Panc1 (cell line): ENCODE measurements around the gene PLSCR3. TPM values are rescaled to one million over a fixed set of nuclear protein-coding genes. Genes with fewer than 3 reads are reported as not detected.

Experiments
- ATAC-seq: fragments of 200-7000 bp; cut with Tn5 transposase; 2 replicates; pipeline ENCODE4 v1.9.1; 2020; ENCODE audit warnings: mild to moderate bottlenecking, moderate library complexity
- BruUV-seq: library from RNA; stranded (reverse); fragments of 400-500 nt; replicated peaks from 2 replicates; lab custom pipeline; 2021; lab: Mats Ljungman, UMichigan
- CTCF ChIA-PET: fragments of 300-600 bp; sonication (Branson Sonifier 250); formaldehyde crosslinking; loops from one replicate; lab custom pipeline; 2022; ENCODE audit warnings: antibody characterized with exemption; lab: Charles Lee
- POLR2A ChIA-PET: fragments of 300-600 bp; sonication (Branson Sonifier 250); formaldehyde crosslinking; loops from one replicate; lab custom pipeline; 2022; ENCODE audit warnings: antibody characterized with exemption; lab: Charles Lee
- DNase-seq: peaks from one replicate; pipeline ENCODE4 v3.0.0-alpha.2; 2010; ENCODE audit warnings: low read depth, low spot score
- H3K27ac ChIP-seq: 2 replicates; pipeline ENCODE4 v1.5.1; 2011; ENCODE audit warnings: mild to moderate bottlenecking, low read length, inconsistent platforms
- H3K27me3 ChIP-seq: fragments of 200-500 bp; sonication (Bioruptor generic); 2 replicates; pipeline ENCODE4 v1.6.0; 2014; ENCODE audit warnings: low read length, inconsistent platforms; ENCODE audit not compliant: control insufficient read depth, insufficient read depth
- H3K36me3 ChIP-seq: fragments of 200-500 bp; sonication (Bioruptor generic); 2 replicates; pipeline ENCODE4 v1.5.1; 2014; ENCODE audit warnings: inconsistent platforms, mild to moderate bottlenecking, low read length, moderate library complexity; ENCODE audit not compliant: control insufficient read depth, insufficient read depth
- H3K4me1 ChIP-seq: 2 replicates; pipeline ENCODE4 v1.5.1; 2011; ENCODE audit warnings: inconsistent platforms, mild to moderate bottlenecking, low read length, moderate library complexity; ENCODE audit not compliant: control insufficient read depth, insufficient read depth
- H3K4me3 ChIP-seq, 2 experiments: 2 replicates each; pipeline ENCODE4 v1.5.1; 2011 to 2012; ENCODE audit warnings: low read depth in 2 of 2, low read length in 2 of 2, mild to moderate bottlenecking in 2 of 2, inconsistent platforms in 1 of 2, moderate library complexity in 1 of 2
- H3K9me3 ChIP-seq: fragments of 200-500 bp; sonication (Bioruptor generic); 2 replicates; pipeline ENCODE4 v1.5.1; 2014; ENCODE audit warnings: low read depth, mild to moderate bottlenecking, inconsistent platforms, low read length, moderate library complexity; ENCODE audit not compliant: control insufficient read depth, insufficient read depth
- CTCF ChIP-seq: fragments of 450-650 bp; IDR thresholded peaks from 2 replicates; pipeline ENCODE4 v1.5.1; 2017; ENCODE audit warnings: mild to moderate bottlenecking
- POLR2AphosphoS5 ChIP-seq: IDR thresholded peaks from 2 replicates; pipeline ENCODE4 v1.6.1; 2012; ENCODE audit warnings: mild to moderate bottlenecking, low read depth, low read length, moderate library complexity
- REST ChIP-seq, 2 experiments: IDR thresholded peaks; 2 replicates each; pipeline ENCODE4 v1.6.1; 2011 to 2012; ENCODE audit warnings: low read depth in 2 of 2, control low read depth in 1 of 2, low read length in 1 of 2, mild to moderate bottlenecking in 1 of 2, moderate library complexity in 1 of 2; ENCODE audit not compliant: insufficient read depth in 1 of 2
- SIN3A ChIP-seq: IDR thresholded peaks from 2 replicates; pipeline ENCODE4 v1.6.1; 2012; ENCODE audit warnings: low read depth, mild to moderate bottlenecking, low read length, moderate library complexity, borderline replicate concordance; ENCODE audit not compliant: insufficient read depth
- TCF7L2 ChIP-seq: IDR thresholded peaks from 2 replicates; pipeline ENCODE4 v1.6.1; 2011; ENCODE audit warnings: mild to moderate bottlenecking, low read depth, low read length, inconsistent platforms
- in situ Hi-C: cut with HindIII; loops from 2 replicates; pipeline ENCODE4 v1.10.0; 2016; ENCODE audit warnings: low sequenced_read_pairs, low pct_unique_long_range_greater_than_20kb
- intact Hi-C: fragments of 100-400 bp; cut with micrococcal nuclease; formaldehyde crosslinking; loops from one replicate; pipeline ENCODE4 v1.10.0; 2022; ENCODE audit not compliant: unreplicated experiment
- total RNA-seq: library from RNA; stranded (reverse); gene quantifications from one replicate; pipeline ENCODE4 v1.2.1, GENCODE V29; 2021; ENCODE audit not compliant: unreplicated experiment

PLSCR3 gene
- total RNA-seq, 1 experiment from 2014 or later: 32.0 TPM

GRCh38 chr17:7408252-7408727 is 14.0 kb upstream of the PLSCR3 start:
- ChIA-PET POLR2A (no interaction called here), CTCF (no interaction called here)
- ATAC-seq (no peak), DNase-seq (no peak)
- no peaks in the 10 kb centered on the region for H3K36me3 ChIP-seq
- TF ChIP-seq REST (IDR thresholded peaks at IDR 0.05; ENCODE audit: insufficient read depth in 1 of 2, low read depth in 2 of 2, low read length in 1 of 2) (no peak), SIN3A (no peak), TCF7L2 (no peak), CTCF (no peak), POLR2AphosphoS5 (no peak)
- no peaks in the 10 kb centered on the region for H3K9me3 ChIP-seq
- BruUV-seq: no TSS peak
- intact Hi-C loops (no loop called here), in situ Hi-C loops (no loop called here)
- H3K27me3 ChIP-seq: no peaks in the 10 kb centered on the region
- no peak overlapping the region for H3K4me3 ChIP-seq
- H3K4me1 ChIP-seq: no peaks in the 10 kb centered on the region; the same call in 1 of the 2 replicates
- no peak overlapping the region for H3K27ac ChIP-seq

- Histone ChIP-seq H3K36me3 (no peaks in the 10 kb centered on the region), H3K27ac (no peak within 1 kb of the TSS), H3K4me3 (no peak within 1 kb of the TSS), H3K27me3 (no peaks in the 10 kb centered on the region), H3K4me1 (peaks cover 3% of the 10 kb centered on the region), H3K9me3 (no peaks in the 10 kb centered on the region)
- no peak for ATAC-seq
- in situ Hi-C loops: no loop called here
- ChIA-PET POLR2A (no interaction called here), CTCF (no interaction called here)
- intact Hi-C loops: no loop called here
- no peak for TF ChIP-seq POLR2AphosphoS5
- no peak for TF ChIP-seq TCF7L2
- no peak for TF ChIP-seq SIN3A
- TF ChIP-seq CTCF: no peak
- no peak for TF ChIP-seq REST (IDR thresholded peaks at IDR 0.05; ENCODE audit: insufficient read depth in 1 of 2, low read depth in 2 of 2, low read length in 1 of 2)
- DNase-seq: no peak
- BruUV-seq: no TSS peak
Measured at GRCh38 chr17:7407485-7408251, 13.3 kb upstream of the PLSCR3 start, which contains the start of gene NLGN2. Gene NLGN2, plus strand, starts transcription at chr17:7407845. Its CDS starts 411 bp downstream, at chr17:7408256.
